ENCODE data around the gene OR1N2.
"Not testable (repeated sequence)": the region's sequence is repeated elsewhere in the genome, so short reads cannot be mapped to it uniquely, and the experiment has no call there.

The OR1N2 gene

DNA sequence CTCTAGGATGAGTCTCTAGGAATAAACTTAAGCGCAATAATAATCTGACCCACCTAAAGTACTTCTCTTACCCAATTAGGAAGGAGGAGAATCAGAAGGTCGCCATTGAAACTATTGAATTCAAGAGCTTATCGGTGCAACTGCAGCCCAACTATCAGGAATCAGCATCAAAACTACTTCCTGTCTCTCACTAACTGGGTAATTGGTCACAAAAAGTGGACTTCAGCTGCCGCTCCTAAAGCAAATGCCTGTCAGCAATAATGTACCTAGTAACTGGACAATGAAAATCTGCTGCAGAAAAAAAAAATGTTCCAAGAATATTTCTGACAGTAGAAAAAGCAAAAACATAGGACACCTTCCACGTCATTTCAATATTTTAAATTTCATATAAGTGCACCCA is 27.0 kb downstream of the OR1N2 start:
- no peak overlapping the region for H3K4me2 ChIP-seq (ENCODE audit: low read length)
- no peaks in the 10 kb centered on the region for H3K4me1 ChIP-seq (ENCODE audit: low read length)
- no peaks in the 10 kb centered on the region for H3K36me3 ChIP-seq (replicated peaks; ENCODE audit: low read depth, low read length)
- H2AFZ ChIP-seq (ENCODE audit: low read depth, low read length), result no peak overlapping the region
- no peaks in the 10 kb centered on the region for H3K79me2 ChIP-seq (ENCODE audit: low read length)
- H3K9me3 ChIP-seq (ENCODE audit: insufficient read depth, low read length), result no peaks in the 10 kb centered on the region
- H3K4me3 ChIP-seq (ENCODE audit: low read length), result no peak overlapping the region
- H3K9ac ChIP-seq (ENCODE audit: low read length), result no peak overlapping the region
- H4K20me1 ChIP-seq (ENCODE audit: insufficient read depth, low read length), result no peaks in the 10 kb centered on the region
- no peak overlapping the region for H3K27ac ChIP-seq (ENCODE audit: low read length)
- TF ChIP-seq EZH2phosphoT487 (IDR thresholded peaks at IDR 0.05; ENCODE audit: low read depth), result no peak
- TF ChIP-seq, protein P1, sequence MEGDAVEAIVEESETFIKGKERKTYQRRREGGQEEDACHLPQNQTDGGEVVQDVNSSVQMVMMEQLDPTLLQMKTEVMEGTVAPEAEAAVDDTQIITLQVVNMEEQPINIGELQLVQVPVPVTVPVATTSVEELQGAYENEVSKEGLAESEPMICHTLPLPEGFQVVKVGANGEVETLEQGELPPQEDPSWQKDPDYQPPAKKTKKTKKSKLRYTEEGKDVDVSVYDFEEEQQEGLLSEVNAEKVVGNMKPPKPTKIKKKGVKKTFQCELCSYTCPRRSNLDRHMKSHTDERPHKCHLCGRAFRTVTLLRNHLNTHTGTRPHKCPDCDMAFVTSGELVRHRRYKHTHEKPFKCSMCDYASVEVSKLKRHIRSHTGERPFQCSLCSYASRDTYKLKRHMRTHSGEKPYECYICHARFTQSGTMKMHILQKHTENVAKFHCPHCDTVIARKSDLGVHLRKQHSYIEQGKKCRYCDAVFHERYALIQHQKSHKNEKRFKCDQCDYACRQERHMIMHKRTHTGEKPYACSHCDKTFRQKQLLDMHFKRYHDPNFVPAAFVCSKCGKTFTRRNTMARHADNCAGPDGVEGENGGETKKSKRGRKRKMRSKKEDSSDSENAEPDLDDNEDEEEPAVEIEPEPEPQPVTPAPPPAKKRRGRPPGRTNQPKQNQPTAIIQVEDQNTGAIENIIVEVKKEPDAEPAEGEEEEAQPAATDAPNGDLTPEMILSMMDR (IDR thresholded peaks at IDR 0.05; ENCODE audit: low read depth, low read length), result no peak
- no peaks in the 10 kb centered on the region for H3K27me3 ChIP-seq (ENCODE audit: low read depth, low read length)

DNA sequence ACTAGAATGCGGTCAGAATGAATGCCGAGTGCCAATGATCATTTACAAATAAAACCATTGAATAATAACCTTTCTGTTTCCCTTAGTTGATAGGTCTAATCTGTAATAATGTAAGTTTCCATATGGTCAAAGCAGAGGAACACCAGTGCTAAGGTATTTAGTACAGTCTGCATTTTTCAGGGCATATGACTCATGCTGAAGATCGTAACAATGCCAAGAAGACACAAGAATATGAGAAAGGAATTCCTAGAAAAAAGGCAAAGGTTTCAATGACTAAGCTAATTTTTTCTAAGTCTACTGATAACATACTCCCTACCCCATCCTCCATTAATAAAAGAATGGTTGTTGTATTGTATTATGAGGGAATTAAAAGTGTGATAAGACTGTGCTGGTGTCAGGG is 27.4 kb downstream of the OR1N2 start:
- Histone ChIP-seq H3K4me1 (ENCODE audit: low read length) (no peaks in the 10 kb centered on the region), H3K36me3 (replicated peaks; ENCODE audit: low read depth, low read length) (no peaks in the 10 kb centered on the region), H3K9me3 (ENCODE audit: insufficient read depth, low read length) (no peaks in the 10 kb centered on the region), H3K4me3 (ENCODE audit: low read length) (no peak overlapping the region), H3K79me2 (ENCODE audit: low read length) (no peaks in the 10 kb centered on the region), H4K20me1 (ENCODE audit: insufficient read depth, low read length) (no peaks in the 10 kb centered on the region), H3K27ac (ENCODE audit: low read length) (no peak overlapping the region), H3K27me3 (ENCODE audit: low read depth, low read length) (no peaks in the 10 kb centered on the region), H2AFZ (ENCODE audit: low read depth, low read length) (no peak overlapping the region), H3K9ac (ENCODE audit: low read length) (no peak overlapping the region), H3K4me2 (ENCODE audit: low read length) (no peak overlapping the region)
- no peak for TF ChIP-seq EZH2phosphoT487 (IDR thresholded peaks at IDR 0.05; ENCODE audit: low read depth)
- TF ChIP-seq, protein P1 (IDR thresholded peaks at IDR 0.05; ENCODE audit: low read depth, low read length), result no peak

DNA sequence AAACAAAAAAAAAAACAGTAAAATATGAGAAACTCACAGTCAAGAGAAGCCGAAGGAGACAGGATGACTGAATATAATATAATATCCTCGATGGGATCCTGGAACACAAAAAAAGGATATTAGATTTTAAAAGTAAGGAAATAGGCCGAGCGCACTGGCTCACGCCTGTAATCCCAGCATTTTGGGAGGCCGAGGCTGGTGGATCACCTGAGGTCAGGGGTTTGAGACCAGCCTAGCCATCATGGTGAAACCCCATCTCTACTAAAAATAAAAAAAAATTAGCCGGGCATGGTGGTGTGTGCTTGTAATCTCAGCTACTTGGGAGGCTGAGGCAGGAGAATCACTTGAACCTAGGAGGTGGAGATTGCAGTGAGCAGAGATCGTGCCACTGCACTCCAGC is 30.4 kb downstream of the OR1N2 start, which contains the start of gene OR1L8:
Gene OR1L8, minus strand, starts transcription at position 101 of the 400 bp plus-strand sequence. CDS start 14,907 bp downstream, outside the sequence.
- H3K4me1 ChIP-seq (ENCODE audit: low read length); H3K27ac ChIP-seq (ENCODE audit: low read length); H3K27me3 ChIP-seq (ENCODE audit: low read depth, low read length); H4K20me1 ChIP-seq (ENCODE audit: insufficient read depth, low read length); H3K4me3 ChIP-seq (ENCODE audit: low read length); H2AFZ ChIP-seq (ENCODE audit: low read depth, low read length); H3K9ac ChIP-seq (ENCODE audit: low read length); H3K4me2 ChIP-seq (ENCODE audit: low read length); H3K36me3 ChIP-seq (replicated peaks; ENCODE audit: low read depth, low read length); H3K79me2 ChIP-seq (ENCODE audit: low read length); H3K9me3 ChIP-seq (ENCODE audit: insufficient read depth, low read length): not testable (repeated sequence)

Data from OCI-LY3 (cell line).